GM19238 (cell line): ENCODE results near the gene NDUFA11.
"Not testable (repeated sequence)": the region's sequence is repeated elsewhere in the genome, so short reads cannot be mapped to it uniquely, and the experiment has no call there.

Experiments
- DNase-seq: peaks from one replicate; pipeline ENCODE4 v3.0.0; 2011; ENCODE audit warnings: low spot score; ENCODE audit not compliant: insufficient read length

NDUFA11 gene

GRCh38 chr19:5890099-5890498 is 13.5 kb downstream of the NDUFA11 start:
- DNase-seq, result no peak

GRCh38 chr19:5889288-5889971 is 14.2 kb downstream of the NDUFA11 start:
- no peak for DNase-seq

DNA sequence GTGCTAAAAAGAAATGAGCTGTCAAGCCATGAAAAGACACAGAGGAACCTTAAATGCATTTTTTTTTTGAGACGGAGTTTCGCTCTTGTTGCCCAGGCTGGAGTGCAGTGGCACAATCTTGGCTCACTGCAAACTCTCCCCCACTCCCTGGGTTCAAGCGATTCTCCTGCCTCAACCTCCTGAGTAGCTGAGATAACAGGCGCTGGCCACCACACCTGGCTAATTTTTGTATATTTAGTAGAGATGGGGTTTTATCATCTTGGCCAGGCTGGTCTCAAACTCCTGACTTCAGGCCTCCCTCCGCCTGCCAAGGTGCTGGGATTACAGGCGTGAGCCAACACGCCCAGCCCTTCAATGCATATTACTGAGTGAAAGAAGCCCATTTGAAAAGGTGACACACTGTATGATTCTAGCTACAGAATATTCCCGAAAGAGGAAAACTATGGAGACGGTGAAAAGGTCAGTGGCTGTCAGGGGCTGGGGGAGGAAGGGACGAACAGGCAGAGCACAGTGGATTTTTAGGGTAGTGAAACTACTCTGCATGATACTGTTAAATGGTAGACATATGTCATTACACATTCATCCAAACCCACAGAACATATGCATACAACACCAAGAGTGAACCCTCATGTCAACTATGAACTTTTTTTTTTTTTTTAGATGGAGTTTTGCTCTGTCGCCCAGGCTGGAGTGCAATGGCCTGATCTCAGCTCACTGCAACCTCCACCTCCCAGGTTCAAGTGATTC is 19.4 kb downstream of the NDUFA11 start:
- DNase-seq, result not testable (repeated sequence)

DNA sequence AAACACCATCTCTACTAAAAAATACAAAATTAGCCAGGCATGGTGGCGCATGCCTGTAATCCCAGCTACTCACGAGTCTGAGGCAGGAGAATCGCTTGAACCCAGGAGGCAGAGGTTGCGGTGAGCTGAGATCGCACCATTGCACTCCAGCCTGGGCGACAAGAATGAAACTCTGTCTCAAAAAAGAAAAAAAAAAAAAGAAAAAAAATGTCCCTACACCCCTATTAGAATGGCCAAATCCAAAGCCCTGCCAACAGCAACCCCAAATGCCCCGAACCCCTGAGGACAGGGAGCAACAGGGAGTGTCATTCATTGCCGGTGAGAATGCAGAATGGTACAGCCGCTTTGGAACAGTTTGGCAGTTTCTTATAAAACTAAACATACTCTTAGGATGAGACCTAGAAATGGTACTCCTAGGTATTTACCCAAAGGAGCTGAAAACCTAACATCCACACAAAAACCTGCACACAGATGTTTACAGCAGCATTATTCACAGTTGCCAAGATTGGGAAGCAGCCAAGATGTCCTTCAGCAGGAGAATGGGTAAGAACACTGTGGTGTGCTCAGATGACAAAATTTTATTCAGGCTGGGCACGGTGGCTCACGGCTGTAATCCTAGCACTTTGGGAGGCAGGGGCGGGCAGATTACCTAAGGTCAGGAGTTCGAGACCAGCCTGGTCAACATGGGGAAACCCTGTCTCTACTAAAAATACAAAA is 20.3 kb downstream of the NDUFA11 start:
- not testable (repeated sequence) for DNase-seq

GRCh38 chr19:5882421-5882968 is 21.1 kb downstream of the NDUFA11 start:
- no peak for DNase-seq

- DNase-seq, result no peak
These were observed 21.9 kb downstream of the NDUFA11 start for GRCh38 chr19:5881543-5882299.

GRCh38 chr19:5880604-5881078 is 22.9 kb downstream of the NDUFA11 start:
- DNase-seq, result no peak

- DNase-seq, result no peak
These were observed 23.4 kb downstream of the NDUFA11 start for GRCh38 chr19:5880196-5880595.

DNA sequence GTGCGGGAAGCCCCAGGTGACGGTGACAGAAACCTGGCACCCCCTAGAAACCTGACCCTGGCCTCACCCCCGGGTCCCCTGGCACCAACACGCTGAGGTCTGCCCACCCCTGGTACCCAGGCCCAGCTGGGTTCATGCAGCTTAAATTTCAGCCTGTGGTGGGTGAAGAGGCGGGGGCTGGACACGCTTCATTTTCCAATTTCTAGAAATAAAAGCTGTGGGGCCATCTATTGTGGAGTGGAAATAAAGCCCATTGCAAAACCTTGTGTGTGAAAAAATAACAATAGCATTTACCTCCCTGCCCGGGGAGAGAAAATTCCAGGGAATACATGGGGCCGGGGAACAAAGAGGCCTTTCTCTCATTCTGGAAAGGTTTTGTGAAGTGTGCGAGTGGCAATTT is 25.7 kb downstream of the NDUFA11 start:
- no peak for DNase-seq

- DNase-seq, result no peak
These were observed 26.2 kb downstream of the NDUFA11 start for GRCh38 chr19:5877427-5877826.

DNA sequence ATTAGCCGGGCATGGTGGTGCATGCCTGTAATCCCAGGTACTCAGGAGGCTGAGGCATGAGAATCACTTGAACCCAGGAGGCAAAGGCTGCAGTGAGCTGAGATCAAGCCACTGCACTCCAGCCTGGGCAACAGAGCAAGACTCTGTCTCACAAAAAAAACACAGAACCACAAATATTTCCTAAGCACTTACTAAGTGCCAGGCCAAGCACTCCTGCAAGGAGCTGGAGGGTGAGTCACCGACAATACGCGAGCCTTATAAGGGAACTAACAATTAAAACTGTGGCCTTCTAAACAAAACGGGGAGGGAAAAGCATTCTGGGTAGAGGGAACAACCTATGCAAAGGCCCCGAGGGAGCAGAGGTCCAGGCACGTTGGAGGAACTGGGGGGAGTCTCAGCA is 29.1 kb downstream of the NDUFA11 start:
- not testable (repeated sequence) for DNase-seq

DNA sequence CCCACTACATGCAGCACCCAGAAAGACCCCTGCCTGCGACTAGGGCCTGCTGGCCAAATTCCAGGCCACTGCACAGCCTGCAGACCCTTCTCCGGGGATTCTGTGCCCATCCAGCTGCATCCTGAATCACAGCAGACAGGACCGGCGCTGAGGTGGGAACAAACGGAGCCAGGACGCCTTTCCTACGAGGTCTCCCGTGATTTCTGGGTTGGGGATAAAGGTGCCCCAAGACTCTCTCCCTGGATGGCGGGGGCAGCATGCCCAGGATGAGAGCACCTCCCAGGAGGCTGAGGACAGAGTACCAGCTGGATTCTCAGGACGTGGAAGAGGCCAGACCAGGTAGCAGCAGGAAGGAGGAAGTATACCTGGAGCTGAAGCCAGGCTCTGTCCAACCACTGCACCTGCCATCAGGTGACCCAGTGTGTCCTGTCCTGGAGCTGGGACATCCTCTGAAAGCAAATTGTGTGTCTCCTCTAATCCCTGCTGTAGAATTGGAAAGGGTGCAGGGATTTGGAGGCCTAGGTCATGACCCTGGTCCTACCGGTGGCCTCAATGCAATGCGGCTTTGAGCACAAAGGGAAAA is 29.9 kb downstream of the NDUFA11 start:
- no peak for DNase-seq

DNA sequence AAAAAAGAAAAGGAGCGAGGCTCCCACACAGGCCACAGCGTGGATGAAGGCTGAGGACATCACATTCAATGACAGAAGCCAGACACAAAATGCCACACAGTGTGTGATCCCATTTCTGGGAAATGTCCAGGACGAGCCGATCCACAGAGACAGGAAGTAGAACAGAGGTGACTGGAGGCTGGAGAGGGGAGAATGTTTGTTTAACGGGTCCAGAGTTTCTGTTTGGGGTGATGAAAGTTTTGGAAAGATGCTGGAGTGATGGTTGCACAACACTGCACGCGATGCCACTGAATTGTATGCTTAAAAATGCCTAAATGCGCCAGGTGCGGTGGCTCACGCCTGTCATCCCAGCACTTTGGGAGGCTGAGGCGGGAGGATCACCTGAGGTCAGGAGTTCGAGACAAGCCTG is 32.6 kb downstream of the NDUFA11 start:
- DNase-seq, result no peak

GRCh38 chr19:5867201-5868136 is 36.1 kb downstream of the NDUFA11 start:
- no peak for DNase-seq

- no peak for DNase-seq
These were observed 37.8 kb downstream of the NDUFA11 start for GRCh38 chr19:5865772-5866171.

DNA sequence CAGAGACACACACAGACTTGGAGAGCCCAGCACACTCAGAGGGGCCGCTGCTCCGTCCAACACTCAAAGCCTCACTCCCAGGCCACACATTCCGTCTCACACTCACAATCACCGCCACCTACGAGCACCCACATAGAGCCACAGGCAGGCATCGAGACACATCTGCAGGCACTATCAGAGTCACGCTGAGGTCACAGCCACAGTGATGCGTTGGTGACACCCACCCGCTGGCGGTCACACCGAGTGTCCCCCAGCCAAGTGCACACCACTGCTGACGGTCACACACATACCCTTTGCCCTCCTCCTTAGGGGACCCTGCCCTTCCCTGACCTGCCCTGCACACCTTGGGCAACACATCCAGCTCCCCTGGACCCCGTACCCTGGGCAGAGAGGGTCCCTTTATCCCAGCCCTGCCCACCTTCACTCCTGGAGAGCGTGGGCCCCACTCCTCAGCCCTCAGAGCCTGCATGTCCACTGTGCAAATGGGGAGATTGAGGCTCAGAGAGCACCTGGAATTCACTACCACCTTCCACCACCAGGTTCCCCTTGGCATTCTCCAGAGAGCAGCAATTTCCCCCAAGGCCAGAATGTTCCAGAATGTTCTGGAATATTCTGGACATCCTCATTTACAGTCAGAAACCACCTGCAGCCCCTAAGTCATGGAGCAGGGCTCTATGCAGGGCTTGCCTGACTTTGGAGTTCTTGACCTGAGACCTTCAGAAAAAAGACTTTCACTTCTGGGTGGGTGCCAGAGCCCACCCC is 38.7 kb downstream of the NDUFA11 start:
- DNase-seq, result no peak

DNA sequence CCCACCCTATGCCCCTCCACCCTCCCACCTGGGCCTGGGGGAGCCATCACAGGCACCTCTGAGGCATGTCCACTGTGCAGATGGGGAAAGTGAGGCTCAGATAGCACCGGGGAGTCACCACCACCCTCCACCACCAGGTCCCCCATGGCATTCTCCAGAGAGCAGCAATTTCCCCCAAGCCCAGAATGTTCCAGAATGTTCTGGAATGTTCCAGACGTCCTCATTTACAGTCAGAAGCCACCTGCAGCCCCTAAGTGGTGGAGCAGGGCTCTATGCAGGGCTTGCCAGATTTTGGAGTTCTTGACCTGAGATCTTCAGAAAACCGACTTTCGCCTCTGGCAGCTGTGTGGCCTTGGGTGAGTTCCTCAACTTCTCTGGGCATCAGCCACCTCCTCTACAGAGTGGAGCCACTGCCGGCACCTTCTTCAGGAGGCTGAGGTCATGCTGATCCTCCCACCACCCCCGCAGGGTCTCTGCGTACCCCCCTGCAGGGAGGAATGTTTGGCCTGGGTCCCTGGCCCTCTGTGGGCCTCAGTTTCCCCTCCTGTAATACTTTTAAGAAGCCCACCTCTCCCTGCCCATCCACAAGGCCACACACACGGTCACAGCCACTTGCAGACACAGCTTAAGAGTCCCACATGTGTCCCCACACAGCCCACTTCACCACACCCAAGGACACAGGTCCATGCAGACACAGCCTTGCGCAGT is 39.4 kb downstream of the NDUFA11 start:
- DNase-seq, result no peak

DNA sequence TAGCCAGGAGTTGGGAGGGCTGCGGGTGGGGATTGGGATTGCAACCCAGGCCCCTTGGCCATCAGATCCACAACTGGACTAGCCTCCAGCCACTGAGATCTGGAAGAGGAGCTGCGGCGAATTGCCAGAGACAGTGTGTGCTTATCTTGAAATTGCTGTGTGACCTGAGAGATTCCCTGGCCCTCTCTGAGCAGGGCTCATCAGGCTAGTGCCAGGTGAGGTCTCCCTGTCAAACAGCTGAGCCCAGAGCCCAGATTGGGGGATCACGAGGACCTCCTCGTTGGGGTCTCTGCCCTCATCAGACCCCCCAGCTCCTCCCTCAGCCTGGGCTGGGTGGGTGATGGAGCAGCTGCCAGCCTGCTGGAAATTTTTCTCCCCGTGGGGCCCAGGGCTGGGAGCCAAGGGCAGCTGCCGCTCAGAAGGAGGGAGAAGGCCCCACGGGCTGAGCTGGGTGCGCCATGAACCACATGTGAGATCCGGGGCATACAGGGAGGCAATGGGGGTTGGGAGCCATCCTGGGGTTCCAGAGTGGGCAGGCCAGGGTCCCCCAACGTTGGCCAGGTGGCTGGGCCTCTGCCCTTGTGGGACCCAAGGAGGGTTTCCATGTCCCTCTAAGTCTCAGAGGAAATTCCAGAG is 40.4 kb downstream of the NDUFA11 start:
- DNase-seq, result no peak
